Measurements from ENCODE around the gene MARCHF6. TPM values are rescaled to one million over a fixed set of nuclear protein-coding genes. Genes with fewer than 3 reads are reported as not detected.
A peak's percentile ranks its signal among the peaks of the same experiment; 100 is the strongest.

The MARCHF6 gene
- total and polyA plus RNA-seq, 9 of the 15 experiments (the other 6 are each of a cell fraction or from before 2014, with no cell fraction given) = 74.1 to 456 (median 116) TPM

GRCh38 chr5:10317825-10318682 lies 35.4 kb upstream of the MARCHF6 start (continued):
- TF ChIP-seq CREB5 (CRISPR knock-in tag; IDR thresholded peaks at IDR 0.05) (no peak), ZBTB9 (CRISPR knock-in tag; IDR thresholded peaks at IDR 0.05) (no peak), WHSC1 (IDR thresholded peaks at IDR 0.05; ENCODE audit: low read length) (no peak), HMG20B (CRISPR knock-in tag; IDR thresholded peaks at IDR 0.05) (no peak), GTF3C2 (IDR thresholded peaks at IDR 0.05; ENCODE audit: borderline replicate concordance, extremely low read depth, insufficient read length) (no peak), ZKSCAN3 (CRISPR knock-in tag; IDR thresholded peaks at IDR 0.05) (no peak), TGIF2 (CRISPR knock-in tag; IDR thresholded peaks at IDR 0.05) (no peak), ZBTB17 (CRISPR knock-in tag; IDR thresholded peaks at IDR 0.05) (no peak), DEAF1 (CRISPR knock-in tag; IDR thresholded peaks at IDR 0.05) (no peak), ZBTB34 (CRISPR knock-in tag; IDR thresholded peaks at IDR 0.05) (peak; percentile 66; the same call in 1 of the 2 replicates), KLF13 (tag; IDR thresholded peaks at IDR 0.05; ENCODE audit: borderline replicate concordance, low read depth) (no peak), TEAD1 (CRISPR knock-in tag; IDR thresholded peaks at IDR 0.05) (no peak), JUND (IDR thresholded peaks at IDR 0.05; ENCODE audit: borderline replicate concordance, low read depth, low read length) (peak; percentile 72), JUND (tag; IDR thresholded peaks at IDR 0.05; ENCODE audit: borderline replicate concordance, low read depth, low read length) (peak; percentile 36; the same call in 2 of the 3 replicates)
